ENCODE data around the gene SGCD. TPM values are rescaled to one million over a fixed set of nuclear protein-coding genes. Genes with fewer than 3 reads are reported as not detected.

SGCD gene
- total RNA-seq, 1 donor from 2014 or later = 75.2 TPM

DNA sequence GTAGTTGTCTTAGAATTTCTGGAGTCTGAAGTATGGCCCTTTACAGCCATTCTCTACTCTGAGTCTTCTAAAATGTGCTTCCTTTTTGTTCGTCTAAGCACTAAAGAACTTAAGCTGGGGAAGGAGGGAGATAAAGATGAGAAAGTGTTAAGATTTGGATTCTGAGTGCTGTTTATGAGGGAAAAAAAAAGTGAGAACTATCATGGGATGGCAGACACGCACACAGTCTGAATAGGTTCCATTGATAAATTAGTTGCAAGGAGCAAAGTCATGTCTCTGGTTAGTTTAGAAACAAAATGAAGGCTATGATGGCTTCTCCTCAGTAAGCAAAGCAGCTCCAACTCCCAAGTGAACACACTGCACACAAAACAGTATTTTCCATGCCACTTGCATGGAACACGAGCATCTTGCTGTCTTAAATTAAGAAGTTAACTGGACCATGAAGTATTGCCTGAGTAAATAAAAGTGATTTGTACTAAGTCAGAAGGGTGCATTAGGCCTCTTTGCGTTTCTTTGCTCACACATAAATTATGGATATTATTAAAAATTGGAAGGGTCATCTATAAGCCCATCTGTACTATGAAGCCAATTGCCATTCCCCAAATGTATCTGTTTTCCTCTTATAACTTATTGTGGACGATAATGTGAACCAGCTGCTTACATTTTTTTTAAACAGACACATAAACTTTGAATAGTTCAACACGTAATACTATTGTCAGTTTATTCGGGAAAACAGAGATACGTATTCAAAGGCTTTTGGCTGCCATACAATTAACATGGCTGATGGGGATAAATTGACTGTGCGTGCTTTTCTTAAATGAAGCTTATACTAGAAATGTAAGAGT is 199.3 kb downstream of the SGCD start:
- DNase-seq (ENCODE audit: missing footprints) (no peak), ATAC-seq (no peak)
- intact Hi-C loops (cut with DNase I) = no loop called here

DNA sequence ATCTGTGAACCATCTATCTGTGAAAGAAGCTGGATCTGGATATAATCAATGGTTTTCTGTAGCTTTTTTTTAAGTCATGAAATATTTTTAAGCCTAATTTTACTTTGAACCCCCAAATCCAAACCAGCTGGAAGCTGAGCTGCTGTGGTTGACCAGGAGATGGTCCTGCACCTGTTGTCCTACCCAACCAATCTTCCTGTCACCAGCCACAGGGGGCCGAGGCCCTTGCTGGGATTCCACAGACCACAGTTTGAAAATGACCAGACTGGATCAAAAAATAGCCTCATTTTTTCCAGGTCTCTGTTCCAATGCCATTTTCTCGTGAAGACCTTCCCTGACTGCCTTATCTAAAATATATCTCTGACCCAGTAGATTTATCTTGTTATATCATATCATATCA is 200.6 kb downstream of the SGCD start:
- DNase-seq (ENCODE audit: missing footprints) (no peak), ATAC-seq (no peak)
- intact Hi-C loops (cut with DNase I) = no loop called here

DNA sequence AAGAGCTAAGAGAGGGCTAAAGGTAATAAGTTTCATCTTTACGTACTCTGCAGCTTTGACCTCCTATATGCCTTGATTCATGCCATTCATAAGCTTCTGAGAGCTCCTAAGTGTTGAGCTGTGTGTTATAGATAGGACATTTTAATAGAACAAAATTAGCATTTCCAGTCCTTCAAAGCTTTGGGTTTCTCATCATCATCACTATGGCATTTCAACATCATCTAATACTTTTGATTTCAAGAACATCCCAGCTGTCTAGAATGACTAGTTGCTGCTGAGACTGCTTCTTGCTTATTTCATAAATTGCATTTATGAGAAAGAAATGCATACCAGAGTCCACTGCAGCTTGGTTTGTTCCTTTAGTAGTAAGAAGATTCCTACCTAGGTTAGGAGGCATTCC is 201.7 kb downstream of the SGCD start:
- ATAC-seq = no peak

DNA sequence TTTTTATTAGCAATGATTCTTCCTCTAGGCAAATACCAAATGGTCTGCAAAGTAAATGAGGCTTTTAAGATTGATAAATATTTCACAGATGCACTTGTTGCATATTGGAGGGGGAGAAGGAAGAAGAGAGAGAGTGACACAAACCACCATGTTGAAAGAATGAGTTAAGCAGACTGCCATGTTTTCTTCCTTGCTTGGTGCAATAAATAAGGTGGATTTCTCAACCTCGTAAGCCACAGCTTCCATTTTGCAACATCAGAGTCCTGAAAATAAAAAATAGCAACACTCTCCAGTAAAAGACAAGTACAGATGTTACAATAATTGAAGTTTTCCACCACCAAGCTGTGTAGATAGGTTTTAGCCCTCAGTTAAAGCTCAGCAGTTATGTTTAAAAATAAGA is 202.9 kb downstream of the SGCD start:
- intact Hi-C loops (cut with DNase I) = no loop called here
- no peak for DNase-seq (ENCODE audit: missing footprints)
- ATAC-seq = no peak

More for the DNA sequence above, 201.7 kb downstream of the SGCD start:
- DNase-seq (ENCODE audit: missing footprints) = no peak
- intact Hi-C loops (cut with DNase I) = no loop called here

DNA sequence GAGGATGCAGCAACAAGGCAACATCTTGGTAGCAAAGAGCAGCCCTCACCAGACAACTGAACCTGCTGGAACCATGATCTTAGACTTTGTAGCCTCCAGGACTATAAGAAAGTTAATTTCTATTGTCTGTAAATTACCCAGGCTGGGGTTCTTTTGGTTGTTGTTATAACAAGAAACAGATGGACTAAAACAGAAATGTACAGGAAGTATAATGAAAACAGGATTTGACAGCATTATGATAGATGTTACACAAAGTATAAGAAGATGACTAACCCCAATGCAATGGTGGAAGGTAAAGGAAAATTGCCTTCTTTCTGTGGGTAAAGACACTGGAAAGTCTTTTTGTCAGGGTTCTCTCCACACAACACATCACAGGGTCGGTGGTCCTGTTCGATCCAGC is 204.2 kb downstream of the SGCD start:
- ATAC-seq (no peak), DNase-seq (ENCODE audit: missing footprints) (no peak)
- intact Hi-C loops (cut with DNase I) = no loop called here

DNA sequence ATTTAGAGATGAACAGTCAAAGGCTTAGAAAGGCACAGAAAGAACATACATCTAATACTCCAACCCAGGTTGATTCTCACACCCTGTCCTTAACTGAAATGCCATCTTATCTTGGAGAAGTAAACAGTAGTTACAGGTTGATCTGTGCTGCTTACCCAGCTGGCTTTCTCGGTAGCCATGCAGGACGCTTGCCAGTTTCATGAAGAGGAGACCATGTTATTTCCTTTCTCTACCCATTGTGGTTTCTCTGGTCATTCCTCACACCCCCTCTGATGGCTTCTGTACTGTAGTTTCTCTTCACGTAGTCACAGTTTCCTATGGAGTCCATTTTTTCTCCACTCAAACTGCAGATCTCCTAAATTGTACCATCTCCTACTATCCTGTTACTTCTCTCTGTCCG is 206.0 kb downstream of the SGCD start:
- DNase-seq (ENCODE audit: missing footprints) (no peak), ATAC-seq (no peak)
- intact Hi-C loops (cut with DNase I) = no loop called here

DNA sequence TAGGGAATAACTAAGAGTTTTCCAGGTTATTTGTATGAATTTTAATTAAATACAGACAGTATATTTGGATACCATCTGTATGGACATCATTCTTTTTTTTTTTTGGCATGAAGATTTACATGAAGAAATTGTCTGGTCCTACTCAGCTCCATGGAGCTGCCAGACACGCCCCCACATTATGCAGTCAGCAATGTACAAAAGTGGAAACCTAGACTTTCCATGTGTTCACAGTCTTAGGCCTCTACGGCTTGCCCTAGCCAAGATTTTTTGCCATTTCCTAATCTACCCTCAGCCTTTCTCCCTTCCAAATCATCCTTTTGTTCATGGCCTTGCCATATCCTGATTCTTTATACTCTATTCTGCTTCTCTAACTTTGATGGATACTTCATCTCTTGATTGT is 207.1 kb downstream of the SGCD start:
- DNase-seq (ENCODE audit: missing footprints) (no peak), ATAC-seq (no peak)
- intact Hi-C loops (cut with DNase I) = no loop called here

DNA sequence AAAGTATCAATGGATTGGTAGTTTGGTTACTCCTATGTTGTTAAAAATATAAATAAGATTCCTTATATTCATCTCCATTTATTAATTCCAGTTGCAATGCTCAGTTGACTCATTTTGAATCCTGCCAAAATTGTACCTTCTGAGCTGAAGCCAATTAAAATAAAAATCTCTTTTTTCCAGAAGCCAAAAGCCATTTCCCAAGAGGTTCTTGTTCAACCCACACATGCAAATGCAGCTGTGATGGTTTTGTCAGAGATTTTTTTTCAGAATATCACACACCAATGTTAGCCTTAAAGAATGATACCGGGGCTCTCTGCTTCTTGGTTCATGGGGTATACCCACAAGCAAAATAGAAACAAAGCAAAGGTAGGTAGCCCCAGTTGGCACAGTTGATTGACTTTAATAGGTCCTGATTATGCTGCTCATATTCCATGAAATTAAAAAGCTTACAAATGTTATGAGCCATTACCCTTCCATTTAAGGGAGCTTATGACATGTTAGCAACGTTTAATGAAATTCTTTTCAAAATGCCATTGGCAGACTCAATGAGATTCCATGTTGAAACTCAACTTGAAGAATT is 208.0 kb downstream of the SGCD start:
- no peak for DNase-seq (ENCODE audit: missing footprints)
- no peak for ATAC-seq
- intact Hi-C loops (cut with DNase I) = no loop called here

DNA sequence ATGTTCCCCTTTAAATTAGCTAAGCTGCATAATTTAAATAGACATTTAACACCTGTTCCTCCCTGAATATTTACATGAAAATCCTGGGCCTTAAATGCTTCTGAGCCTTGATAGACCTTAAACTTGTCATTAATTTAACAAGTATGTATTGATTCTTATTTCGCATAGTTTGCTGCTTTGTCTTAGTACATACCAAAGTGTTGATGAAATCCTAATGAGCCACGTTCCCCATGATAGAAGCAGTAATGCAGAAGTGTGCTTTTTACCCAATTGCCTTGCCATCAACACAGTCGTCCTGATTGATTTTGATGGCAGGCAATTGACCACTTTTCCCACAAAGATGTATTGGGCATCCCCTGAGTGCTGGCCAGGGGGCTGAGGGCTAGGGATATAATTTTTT is 213.5 kb downstream of the SGCD start:
- no peak for DNase-seq (ENCODE audit: missing footprints)
- intact Hi-C loops (cut with DNase I) = no loop called here
- no peak for ATAC-seq

DNA sequence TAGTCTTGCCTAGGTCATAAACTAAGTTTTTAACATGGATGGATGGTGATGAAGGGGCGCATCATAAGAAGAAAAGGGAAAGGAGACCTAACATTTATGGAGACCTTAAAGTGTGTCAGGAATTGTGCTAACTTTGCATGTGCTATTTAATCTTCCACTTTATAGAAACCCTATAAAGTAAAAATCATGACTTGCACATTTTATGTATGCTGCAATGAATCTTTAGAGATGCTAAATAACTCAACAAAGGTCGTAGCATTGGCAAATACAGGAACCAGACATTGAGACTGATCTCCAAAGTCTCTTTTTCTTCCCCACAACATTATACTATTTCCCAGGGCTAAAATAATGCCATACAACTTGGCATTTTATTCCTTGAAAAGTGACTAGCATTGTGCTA is 214.6 kb downstream of the SGCD start:
- intact Hi-C loops (cut with DNase I) = no loop called here
- DNase-seq (ENCODE audit: missing footprints) (no peak), ATAC-seq (no peak)

DNA sequence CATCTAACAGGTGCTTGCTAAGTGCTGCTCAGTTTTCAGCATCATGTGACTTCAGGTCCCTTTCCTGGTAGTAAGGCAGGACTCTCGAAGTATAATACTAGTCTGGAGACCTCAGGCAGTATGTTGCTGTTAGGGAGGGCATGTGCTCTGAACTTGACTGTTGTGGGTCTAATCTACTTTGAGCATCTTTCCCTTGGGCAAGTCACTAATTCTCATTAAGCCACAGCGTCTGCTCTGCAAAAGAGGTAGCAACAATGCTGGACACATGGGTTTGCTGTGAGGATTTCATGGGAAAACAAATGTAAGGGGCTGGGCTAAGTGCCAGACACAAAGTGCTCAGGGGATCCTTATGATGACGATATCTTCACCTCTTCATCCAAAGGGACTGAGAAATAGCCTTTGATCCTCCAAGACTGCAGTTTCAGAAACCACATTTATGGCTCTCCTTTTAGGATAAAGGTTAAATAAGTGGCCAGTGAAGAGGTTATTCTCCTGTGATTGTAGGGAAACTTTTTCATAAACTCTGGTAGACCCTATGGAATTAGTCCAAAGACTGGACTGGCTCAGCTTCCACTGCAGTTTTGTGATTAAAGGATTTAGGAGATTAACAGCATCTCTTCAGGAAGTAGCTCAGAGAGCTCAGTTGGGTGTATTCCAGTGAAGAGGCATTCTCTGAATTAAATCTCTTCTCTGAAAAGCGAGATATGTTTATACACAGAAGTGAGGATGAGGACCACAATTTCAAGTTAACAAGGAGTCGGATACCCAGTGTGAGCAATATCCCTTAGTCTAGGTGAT is 216.6 kb downstream of the SGCD start:
- ATAC-seq (no peak), DNase-seq (ENCODE audit: missing footprints) (no peak)
- intact Hi-C loops (cut with DNase I) = no loop called here

DNA sequence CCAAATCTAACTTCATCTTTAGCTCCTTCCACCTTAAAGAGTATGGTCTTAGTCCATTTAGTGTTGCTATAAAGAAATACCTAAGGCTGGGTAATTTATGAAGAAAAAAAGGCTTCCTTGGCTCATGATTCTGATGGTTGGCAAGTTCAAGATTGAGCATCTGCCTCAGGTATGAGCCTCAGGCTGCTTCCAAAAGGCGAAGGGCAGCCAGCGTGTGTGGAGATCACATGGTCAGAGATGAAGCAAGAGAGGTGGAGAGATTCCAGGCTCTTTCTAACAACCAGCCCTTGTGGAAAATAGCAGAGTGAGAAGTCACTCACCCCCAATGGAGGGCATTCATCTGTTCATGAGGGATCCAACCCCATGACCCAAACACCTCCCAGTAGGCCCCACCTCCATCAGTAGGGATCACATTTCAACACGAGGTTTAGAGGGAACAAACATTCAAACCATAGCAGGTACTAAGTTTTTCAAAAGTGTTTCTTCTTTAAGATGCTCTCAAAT is 225.9 kb downstream of the SGCD start:
- ATAC-seq (no peak), DNase-seq (ENCODE audit: missing footprints) (no peak)
- intact Hi-C loops (cut with DNase I) = no loop called here

DNA sequence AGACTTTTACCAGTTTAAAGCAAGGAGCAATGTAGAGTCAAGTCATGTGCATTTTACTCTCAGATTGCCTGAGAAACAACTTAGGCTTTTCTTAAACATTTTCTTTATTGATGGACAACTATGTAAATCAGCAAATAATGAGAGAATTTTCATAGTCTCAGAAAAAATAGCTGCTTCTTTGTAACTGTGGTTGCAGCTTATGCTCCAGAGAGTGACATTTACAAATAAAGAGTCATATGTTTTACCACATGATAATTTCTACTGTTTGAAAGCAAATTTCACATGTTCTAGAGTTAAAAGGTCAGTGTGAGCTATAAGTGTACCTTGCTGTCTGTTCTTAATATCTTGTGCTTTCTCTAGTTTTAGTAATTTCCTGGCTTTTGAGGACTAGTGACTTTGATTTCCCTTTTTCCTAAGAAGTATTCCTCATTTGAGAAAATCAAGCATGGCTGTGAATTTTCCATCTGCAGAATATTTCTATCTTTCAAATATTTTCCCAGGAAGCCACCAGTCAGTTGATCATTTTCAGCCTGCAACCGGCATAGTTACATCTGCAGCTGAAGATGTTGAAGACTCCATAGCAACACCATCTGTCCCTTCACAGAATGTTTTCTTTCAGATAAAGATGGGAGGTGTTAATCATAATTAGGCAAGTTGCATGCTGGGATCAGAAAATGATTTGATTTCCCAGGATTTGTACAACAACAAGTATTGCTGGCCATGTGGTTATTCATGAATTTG is 229.9 kb downstream of the SGCD start:
- no peak for ATAC-seq
- DNase-seq (ENCODE audit: missing footprints) = no peak
- intact Hi-C loops (cut with DNase I) = no loop called here

DNA sequence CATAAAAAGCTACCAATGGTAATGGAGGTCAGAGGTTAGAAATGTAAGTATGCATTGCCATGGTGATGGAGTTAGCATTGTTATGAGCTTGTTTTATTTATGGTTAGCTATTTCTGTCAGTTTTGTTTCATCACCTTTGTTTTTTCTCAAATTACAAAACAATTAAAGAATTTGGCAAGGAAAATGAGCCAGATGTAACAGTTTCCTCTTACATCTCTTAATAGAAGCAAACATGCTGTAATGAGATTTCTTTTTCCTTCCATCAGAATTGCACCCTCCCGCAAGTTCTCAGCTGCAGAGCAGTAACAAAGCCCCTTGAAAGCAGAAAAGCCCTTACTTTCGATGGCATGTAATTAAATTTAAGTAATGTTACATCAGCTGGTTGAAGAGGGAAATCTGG is 233.0 kb downstream of the SGCD start:
- ATAC-seq = no peak
- no peak for DNase-seq (ENCODE audit: missing footprints)
- intact Hi-C loops (cut with DNase I) = no loop called here

DNA sequence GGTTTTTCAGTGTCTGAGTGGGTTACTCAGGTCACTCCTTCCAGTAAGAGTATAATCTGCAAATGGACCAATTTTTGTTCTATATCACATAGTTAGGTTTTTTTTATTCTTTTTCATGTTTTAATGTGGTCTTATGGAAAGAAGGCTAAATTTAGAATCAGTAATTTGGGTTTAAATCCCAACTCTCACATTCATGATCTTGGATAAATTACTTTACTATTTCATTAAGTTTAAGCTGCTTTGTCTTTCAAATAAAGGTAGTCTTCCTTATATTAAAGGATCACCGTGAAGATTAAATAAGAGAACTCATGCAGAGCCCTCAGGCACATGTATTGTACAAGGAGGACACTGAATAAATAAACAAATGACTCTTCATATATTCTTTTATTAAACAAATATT is 234.7 kb downstream of the SGCD start:
- ATAC-seq (no peak), DNase-seq (ENCODE audit: missing footprints) (no peak)
- intact Hi-C loops (cut with DNase I) = no loop called here

DNA sequence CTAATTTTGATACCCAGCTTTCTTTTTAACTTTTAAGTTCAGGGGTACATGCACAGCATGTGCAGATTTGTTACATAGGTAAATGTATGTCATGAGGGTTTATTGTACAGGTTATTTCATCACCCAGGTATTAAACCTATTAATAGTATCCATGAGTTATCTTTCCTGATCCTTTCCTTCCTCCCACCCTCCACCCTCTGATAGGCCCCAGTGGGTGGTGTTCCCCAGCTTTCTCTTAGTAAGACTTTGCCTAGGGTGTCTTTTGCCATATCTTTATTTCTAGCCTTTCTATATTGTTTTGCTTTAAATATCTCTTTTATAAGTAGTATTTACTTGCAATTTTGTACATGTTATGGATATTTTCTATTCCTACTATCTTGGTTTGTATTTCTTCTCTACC is 243.7 kb downstream of the SGCD start:
- ATAC-seq = no peak
- intact Hi-C loops (cut with DNase I) = no loop called here
- no peak for DNase-seq (ENCODE audit: missing footprints)

DNA sequence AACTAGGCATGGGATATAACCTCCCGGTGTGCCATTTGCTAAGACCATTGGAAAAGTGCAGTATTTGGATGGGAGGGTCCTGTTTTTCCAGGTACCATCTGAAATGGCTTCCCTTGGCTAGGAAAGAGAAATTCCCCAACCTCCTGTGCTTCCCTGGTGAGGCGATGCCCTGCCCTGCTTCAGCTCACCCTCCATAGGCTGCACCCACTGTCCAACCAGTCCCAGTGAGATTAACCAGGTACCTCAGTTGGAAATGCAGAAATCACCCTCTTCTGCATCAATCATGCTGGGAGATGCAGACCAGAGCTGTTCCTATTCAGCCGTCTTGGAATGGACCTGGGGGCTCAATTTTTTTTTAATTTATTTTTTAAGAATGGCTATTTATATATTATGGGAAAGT is 254.8 kb downstream of the SGCD start:
- DNase-seq (ENCODE audit: missing footprints) = no peak
- intact Hi-C loops (cut with DNase I) = loop anchor here (1.0 to 10.0 kb wide), 5 partner anchors 14 to 847 kb away; no protein-coding TSS in a partner anchor

DNA sequence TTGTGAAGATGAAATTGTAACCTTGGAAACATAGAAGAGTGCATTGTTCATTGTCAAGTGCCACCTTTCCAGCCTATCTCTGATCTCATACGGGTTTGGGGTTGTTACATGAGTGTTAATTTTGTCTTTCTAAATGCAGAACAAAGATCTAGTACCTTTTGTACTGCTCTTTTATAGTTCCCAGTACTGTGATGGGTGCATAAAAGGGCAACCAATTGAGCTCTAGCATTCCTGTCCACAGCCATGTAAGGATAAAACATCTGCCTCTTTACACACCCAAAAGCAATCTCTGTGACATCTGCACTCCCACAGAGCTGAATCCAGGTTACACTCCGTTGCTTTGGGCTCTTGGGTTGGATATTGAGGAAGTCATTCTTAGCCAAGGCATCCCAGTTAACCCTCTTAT is 255.2 kb downstream of the SGCD start:
- ATAC-seq (peak; percentile 92), DNase-seq (ENCODE audit: missing footprints) (no peak)
- intact Hi-C loops (cut with DNase I) = loop anchor here (1.0 to 10.0 kb wide), 5 partner anchors 13 to 847 kb away; no protein-coding TSS in a partner anchor

More for the DNA sequence above, 254.8 kb downstream of the SGCD start:
- peak; percentile 33 for ATAC-seq

DNA sequence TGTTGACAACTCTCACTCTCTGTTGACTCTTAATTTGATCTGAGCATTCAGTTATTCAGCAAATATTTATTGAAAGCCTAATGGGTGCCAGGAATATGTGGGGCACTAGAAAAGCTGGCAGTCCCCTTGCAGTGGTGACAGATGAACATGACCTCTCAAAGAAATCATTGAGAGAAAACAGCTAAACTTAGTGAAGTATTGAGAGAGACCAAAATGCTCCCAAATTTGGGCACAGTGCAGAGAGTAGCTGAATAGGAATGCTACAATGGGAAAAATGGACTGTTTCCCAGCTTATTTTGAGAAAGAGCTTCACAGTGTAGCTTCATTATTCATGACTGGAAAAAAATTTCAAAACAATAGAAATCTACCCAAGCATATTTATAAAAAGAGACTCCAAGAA is 257.9 kb downstream of the SGCD start:
- DNase-seq (ENCODE audit: missing footprints) (no peak), ATAC-seq (peak; percentile 56)
- intact Hi-C loops (cut with DNase I) = loop anchor here (5.0 to 10.0 kb wide), 3 partner anchors 108 to 850 kb away; no protein-coding TSS in a partner anchor

Data from Right ventricle myocardium inferior (tissue), 1 donor.